GM18870 (cell line): Measurements from ENCODE around the gene FOXK2.

Experiments used
- ATAC-seq: cut with Tn5 transposase; IDR thresholded peaks from one replicate; pipeline ENCODE4 v1.9.1; 2021; ENCODE audit warnings: moderate library complexity; ENCODE audit not compliant: unreplicated experiment

The FOXK2 gene

DNA sequence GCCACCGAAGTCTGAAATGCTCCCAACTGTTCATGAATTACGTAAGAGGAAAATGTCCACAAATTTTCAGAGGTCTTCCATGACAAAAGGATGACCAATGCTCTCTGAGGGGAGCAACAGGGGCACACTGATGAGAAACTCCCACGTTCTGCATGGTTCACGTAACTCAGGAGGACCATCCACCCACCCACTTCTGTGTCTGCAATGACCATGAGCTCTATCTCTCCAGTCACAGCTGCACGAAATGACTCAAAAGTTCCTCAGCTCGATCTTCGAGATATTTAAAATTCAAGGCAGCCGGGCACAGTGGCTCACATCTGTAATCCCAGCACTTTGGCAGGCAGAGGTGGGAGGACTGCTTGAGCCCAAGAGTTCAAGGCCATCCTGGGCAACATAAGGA, 112.9 kb downstream of the FOXK2 start:
- ATAC-seq, result no peak

DNA sequence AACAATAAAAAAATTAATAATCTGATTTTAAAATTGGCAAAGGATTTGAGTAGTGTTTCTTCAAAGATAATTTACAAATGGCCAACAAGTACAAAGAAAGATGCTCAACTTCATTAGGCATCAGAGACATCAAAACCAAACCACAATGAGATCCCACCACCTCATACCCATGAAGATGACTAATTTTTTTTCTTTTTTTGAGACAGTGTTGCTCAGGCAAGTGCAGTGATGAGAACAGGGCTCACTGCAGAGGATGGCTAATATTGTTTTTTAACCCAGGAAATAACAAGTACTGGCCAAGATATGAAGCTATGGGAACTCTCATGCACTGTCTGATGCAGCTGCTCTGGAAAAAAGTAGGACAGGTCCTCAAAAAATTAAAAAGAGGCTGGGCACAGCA, 113.8 kb downstream of the FOXK2 start:
- ATAC-seq, result no peak

DNA sequence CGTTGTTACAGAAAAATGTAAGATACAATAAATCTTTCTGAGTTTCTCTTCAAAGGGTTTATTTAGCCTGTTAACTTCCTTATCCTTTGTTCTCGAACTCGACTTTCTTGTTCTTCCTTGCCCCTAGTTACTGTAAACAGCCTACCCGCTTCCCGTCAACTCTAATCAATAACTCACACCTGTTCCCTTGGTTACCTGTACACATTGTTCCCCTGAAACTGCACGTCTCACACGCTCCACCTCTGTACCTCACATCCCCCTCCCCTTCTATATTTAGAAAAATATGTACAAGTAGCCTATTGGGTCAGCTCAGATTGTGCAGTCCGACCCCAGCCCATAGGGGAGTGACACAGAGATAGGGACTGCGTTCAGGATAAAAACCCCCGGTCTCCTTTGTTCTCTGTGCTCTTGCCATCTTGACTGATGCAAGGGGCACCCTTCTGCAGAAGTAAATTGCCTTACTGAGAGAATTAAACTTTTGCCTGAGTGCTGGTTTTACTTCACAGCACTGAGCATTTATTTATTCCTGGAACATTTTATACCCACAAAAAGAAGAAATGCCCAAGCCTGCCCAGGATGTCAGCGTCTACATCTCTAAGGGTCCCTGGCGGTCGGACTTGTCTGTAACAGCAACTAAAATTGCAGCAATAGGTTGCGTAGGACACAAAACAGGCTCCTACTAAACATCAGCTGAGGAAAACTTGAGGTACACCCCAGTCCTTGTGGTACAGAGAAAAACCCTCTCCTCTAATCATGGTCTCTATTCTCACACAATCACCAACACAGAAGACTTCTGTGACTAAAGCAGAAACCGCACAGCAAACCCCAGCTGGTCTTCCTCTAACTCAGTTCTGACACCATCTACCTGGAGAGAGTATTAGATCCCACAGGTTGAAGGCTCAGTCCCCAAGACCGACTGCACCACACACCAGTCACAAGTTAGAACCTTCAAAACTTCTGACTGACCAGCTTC, 117.4 kb downstream of the FOXK2 start:
- no peak for ATAC-seq

DNA sequence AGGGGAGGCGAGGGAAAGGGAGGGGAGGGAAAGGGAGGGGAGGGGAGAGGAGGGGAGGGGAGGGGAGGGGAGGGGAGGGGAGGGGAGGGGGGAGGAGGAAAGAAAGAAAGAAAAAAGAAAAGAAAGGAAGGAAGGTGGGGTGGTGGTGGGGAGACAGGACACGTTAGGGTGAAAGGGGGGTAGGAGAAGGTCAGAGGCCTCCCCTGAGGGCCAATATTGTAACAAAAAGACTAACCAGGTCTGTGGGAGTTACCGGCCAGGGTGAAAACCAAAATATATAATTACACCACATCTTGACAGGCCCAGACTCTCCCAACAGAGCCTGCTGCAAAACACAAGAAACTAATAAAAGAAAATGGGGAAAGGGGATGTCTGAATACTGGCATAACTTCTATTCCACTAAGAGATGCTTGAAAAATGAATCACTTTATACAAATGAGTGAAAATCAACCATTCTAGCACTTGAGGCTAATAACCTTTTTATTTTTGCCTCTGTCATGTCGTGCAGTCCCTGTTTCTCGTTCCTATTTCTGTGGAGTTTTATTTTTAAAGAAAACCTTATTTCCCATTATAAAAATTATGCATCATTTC, 118.7 kb downstream of the FOXK2 start:
- no peak for ATAC-seq

DNA sequence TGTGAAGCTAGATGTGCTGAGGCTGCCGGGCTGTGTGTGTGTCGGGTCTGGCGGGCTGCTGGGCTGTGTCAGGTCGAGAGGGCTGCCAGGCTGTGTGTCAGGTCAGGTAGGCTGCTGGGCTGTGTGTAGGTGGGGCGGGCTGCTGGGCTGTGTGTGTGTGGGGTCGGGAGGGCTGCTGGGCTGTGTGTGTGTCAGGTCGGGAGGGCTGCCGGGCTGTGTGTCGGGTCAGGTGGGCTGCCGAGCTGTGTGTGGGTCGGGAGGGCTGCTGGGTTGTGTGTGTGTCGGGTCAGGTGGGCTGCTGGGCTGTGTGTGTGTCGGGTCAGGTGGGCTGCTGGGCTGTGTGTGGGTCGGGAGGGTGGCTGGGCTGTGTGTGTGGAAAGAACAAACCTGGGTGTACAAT, 120.1 kb downstream of the FOXK2 start:
- ATAC-seq, result no peak

GRCh38 chr17:82640036-82640435, 120.5 kb downstream of the FOXK2 start:
- no peak for ATAC-seq

- ATAC-seq, result no peak
These were observed 122.5 kb downstream of the FOXK2 start for GRCh38 chr17:82642022-82642421.

GRCh38 chr17:82644148-82644547, 124.6 kb downstream of the FOXK2 start:
- ATAC-seq, result no peak

GRCh38 chr17:82645516-82645915, 126.0 kb downstream of the FOXK2 start:
- ATAC-seq, result no peak

- ATAC-seq, result peak; percentile 8
These were observed 128.1 kb downstream of the FOXK2 start for GRCh38 chr17:82647593-82648164.

DNA sequence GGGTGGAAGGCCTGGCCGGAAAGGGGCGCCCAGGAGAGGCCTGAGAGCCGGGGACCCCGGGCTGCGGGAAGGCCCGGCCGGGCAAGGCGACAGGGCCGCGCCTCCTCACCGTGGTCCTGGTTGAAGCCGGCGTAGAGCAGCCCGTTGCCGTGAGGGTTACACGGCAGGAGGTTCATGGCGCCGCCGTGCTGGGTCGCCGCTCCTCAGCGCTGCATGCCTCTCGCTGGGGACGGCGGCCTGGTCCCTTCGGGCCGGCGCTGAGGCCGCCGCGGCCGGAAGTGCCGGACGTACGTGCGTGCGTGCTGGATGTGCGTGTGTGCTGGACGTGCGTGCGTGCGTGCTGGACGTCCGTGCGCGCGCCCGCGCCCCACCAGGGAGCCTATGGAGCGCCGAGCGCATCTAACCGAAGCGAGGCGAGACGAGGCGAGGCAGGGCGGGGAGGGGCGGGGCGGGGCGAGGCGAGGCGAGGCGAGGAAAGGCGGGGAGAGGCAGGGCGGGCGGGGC, 128.7 kb downstream of the FOXK2 start, which contains the start of gene WDR45B:
TSS of gene WDR45B (minus strand) at position 280 of the 504 bp plus-strand sequence. CDS start at position 176, 104 bp downstream.
- peak; percentile 58 for ATAC-seq

GRCh38 chr17:82648742-82649331, 129.3 kb downstream of the FOXK2 start:
- no peak for ATAC-seq

DNA sequence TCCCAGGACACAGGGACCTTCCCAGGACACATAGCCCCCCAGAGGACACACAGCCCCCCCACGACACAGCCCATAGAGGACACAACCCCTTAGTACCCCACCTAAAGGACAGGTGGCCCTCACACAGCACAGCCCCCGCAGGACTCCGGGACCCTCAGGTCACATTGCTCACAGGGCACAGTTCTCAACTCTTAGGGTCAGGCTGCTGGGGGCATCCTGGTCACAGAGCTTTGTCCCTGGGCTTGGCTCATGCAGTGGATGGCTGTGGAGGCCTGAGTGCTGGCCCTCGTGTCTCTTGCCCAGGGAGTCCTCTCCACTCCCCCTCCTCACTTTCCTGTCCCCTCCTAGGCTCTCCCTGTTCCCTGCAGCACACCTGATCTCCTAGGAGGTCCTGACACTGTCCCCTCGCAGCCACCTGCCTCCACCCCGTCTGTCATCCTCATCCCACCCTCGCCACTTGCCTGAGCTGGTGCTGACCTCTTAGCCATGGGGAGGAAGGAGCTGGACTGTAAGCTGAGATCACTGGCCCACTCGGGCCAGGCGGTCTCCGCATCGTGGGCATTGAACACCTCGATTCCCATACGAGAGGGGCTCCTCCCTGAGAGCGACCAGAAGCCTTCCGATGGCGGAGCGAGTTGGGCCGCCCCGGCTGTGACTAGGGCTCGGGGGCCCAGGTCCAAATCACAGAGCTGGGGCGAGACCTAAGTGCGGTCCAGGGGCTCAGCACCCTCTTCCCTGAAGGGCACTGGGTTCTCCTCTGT, 130.1 kb downstream of the FOXK2 start:
- no peak for ATAC-seq

DNA sequence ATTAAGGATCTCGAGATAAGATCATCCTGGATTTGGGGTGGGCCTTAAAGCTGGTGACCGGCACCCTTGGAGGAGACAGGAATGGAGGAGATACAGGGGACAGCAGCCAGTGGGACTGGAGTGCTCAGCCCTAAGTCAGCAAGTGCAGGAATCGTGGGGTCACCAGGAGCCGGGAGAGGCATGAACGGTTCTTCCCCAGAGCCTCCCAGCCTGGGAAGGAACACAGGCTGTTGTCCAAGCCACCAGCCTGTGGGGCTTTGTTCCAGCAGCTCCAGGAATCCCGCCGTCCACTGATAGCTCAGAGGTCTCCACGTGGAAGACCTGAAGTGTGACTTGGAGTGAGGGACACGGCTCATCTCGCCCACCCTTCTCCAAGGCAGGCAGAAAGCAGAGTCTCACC, 131.2 kb downstream of the FOXK2 start:
- ATAC-seq, result no peak

DNA sequence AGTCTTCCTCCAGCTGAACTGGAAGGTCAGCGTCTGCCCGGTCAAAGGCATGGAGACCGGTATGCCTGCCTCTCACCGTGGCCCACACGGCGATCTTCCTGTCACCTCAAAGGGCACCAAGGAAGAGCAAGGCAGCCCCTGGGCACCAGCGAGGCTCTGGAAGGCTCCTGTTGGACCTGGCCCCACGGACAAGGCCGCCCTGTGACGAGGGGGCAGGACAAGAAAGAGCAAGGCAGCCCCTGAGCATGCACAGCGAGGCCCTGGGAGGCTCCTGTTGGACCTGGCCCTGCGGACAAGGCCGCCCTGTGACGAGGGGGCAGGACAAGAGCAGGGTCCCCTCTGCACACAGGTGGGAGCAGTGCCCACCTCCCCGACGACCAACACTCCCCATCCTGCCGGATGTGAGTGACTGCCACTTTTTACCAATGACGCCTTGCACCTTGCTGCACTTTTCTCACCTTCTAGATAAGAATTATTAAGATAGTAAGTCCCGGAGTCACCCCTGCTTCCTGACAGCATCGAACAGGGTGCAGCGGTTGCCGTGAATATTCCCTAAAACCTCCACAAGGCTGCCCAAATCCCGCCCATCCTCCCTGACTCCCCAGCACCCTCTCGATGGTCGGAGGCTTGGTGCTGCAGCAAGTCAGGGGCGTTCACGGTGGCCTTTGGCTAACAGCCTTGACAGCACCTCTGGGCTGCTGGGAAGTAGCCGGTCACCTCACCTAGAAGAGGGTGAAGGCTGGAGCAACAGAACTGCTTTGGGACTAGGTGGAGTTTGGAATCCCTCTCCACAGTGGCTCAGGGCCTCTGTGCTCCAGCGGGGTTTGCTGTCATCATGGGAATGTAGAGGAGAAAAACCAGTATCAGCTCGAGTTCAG, 134.4 kb downstream of the FOXK2 start:
- no peak for ATAC-seq
